Upper lobe of left lung (tissue), 6 donors: ENCODE measurements around the gene CHRNB4. TPM values are rescaled to one million over a fixed set of nuclear protein-coding genes. Genes with fewer than 3 reads are reported as not detected.

Source experiments
- ATAC-seq, 2 donors: fragments of 200-7000 bp; cut with Tn5 transposase; one replicate each; pipeline ENCODE4 v1.9.1; 2022; ENCODE audit warnings: mild to moderate bottlenecking in 2 of 2, moderate library complexity in 2 of 2; ENCODE audit not compliant: low FRiP score in 2 of 2
- DNase-seq, 2 donors: peaks; one replicate each; pipeline ENCODE4 v3.0.0-alpha.2; 2019 to 2020
- H3K27ac ChIP-seq, 4 donors: fragments of 200-600 bp; sonication (generic); one replicate each; pipeline ENCODE4 v1.5.1; 2016 to 2019
- H3K27me3 ChIP-seq, 4 donors: fragments of 200-600 bp; sonication (generic); one replicate each; pipeline ENCODE4 v1.5.1; 2017 to 2019
- H3K36me3 ChIP-seq, 4 donors: fragments of 200-600 bp; sonication (generic); one replicate each; pipeline ENCODE4 v1.5.1; 2016 to 2019
- H3K4me1 ChIP-seq, 4 donors: fragments of 200-600 bp; sonication (generic); one replicate each; pipeline ENCODE4 v1.5.1; 2018 to 2019
- H3K4me3 ChIP-seq, 4 donors: fragments of 200-600 bp; sonication (generic); one replicate each; pipeline ENCODE4 v1.5.1; 2017 to 2019; ENCODE audit warnings: mild to moderate bottlenecking in 2 of 4, moderate library complexity in 1 of 4
- H3K9me3 ChIP-seq, 4 donors: fragments of 200-600 bp; sonication (generic); one replicate each; pipeline ENCODE4 v1.5.1; 2018 to 2019
- EP300 ChIP-seq, 4 donors: sonication (generic); formaldehyde crosslinking; IDR thresholded peaks; one replicate each; pipeline ENCODE4 v1.5.1; 2017; ENCODE audit warnings: antibody characterized with exemption in 4 of 4, control low read depth in 2 of 4
- POLR2A ChIP-seq, 4 donors: fragments of 450-650 bp; IDR thresholded peaks; one replicate each; pipeline ENCODE4 v1.5.1; 2016 to 2017; ENCODE audit warnings: antibody characterized with exemption in 4 of 4, mild to moderate bottlenecking in 2 of 4
- POLR2AphosphoS5 ChIP-seq, 2 donors: sonication (generic); formaldehyde crosslinking; IDR thresholded peaks; one replicate each; pipeline ENCODE4 v1.5.1; 2017; ENCODE audit warnings: antibody characterized with exemption in 2 of 2
- whole genome bisulfite sequencing, 2 donors: methylation state at CpG; one replicate each; pipeline ENCODE4 v1.1.5; 2017 to 2018; 5-methylcytosine and 5-hydroxymethylcytosine counted together
- total RNA-seq, 6 donors: library from RNA; depleted of rRNA in 4 of 6; stranded (reverse); fragments of >200 nt in 4 of 6; gene quantifications; one replicate each; pipeline versions ENCODE4 v1.1.0 to v1.2.1, GENCODE V29; 2016 to 2021
- TF ChIP-seq, protein P1 (sequence below), 6 experiments: fragments of 450-650 bp in 4 of 6; fragments of 200-600 bp in 2 of 6; sonication (generic) in 2 of 6; IDR thresholded peaks; one replicate each; pipeline ENCODE4 v1.5.1; 2016 to 2019; ENCODE audit warnings: antibody characterized with exemption in 6 of 6
- donor health status: DM: no; HTN: no; CAD: no; lungs with moderate emphysema.
- donor health status: DM: no; HTN: yes; CAD: no; lungs with severe emphysema.

CHRNB4 gene
- total RNA-seq, 6 donors from 2014 or later = not detected

- Histone ChIP-seq H3K4me3 (no peak overlapping the region), H3K27me3 (no peaks in the 10 kb centered on the region), H3K36me3 (no peaks in the 10 kb centered on the region), H3K27ac (no peak overlapping the region), H3K9me3 (no peaks in the 10 kb centered on the region), H3K4me1 (no peaks in the 10 kb centered on the region)
- ATAC-seq (no peak), DNase-seq (no peak)
- TF ChIP-seq, protein P1, sequence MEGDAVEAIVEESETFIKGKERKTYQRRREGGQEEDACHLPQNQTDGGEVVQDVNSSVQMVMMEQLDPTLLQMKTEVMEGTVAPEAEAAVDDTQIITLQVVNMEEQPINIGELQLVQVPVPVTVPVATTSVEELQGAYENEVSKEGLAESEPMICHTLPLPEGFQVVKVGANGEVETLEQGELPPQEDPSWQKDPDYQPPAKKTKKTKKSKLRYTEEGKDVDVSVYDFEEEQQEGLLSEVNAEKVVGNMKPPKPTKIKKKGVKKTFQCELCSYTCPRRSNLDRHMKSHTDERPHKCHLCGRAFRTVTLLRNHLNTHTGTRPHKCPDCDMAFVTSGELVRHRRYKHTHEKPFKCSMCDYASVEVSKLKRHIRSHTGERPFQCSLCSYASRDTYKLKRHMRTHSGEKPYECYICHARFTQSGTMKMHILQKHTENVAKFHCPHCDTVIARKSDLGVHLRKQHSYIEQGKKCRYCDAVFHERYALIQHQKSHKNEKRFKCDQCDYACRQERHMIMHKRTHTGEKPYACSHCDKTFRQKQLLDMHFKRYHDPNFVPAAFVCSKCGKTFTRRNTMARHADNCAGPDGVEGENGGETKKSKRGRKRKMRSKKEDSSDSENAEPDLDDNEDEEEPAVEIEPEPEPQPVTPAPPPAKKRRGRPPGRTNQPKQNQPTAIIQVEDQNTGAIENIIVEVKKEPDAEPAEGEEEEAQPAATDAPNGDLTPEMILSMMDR (IDR thresholded peaks at IDR 0.05) = no peak
- TF ChIP-seq POLR2A (IDR thresholded peaks at IDR 0.05) = no peak
- TF ChIP-seq POLR2AphosphoS5 (IDR thresholded peaks at IDR 0.05) = no peak
- TF ChIP-seq EP300 (IDR thresholded peaks at IDR 0.05) = no peak
- 95 to 100% methylated on average over 1 to 4 of the region's 4 CpGs for WGBS, 2 donors
Observed at GRCh38 chr15:78675206-78675605, 34.2 kb upstream of the CHRNB4 start.

GRCh38 chr15:78673917-78674444, 33.0 kb upstream of the CHRNB4 start:
- WGBS, 2 donors = 93 to 100% methylated on average over 2 of the region's 3 CpGs
- no peak for DNase-seq
- no peak for ATAC-seq
- Histone ChIP-seq H3K27me3 (no peaks in the 10 kb centered on the region), H3K9me3 (no peaks in the 10 kb centered on the region), H3K36me3 (no peaks in the 10 kb centered on the region), H3K4me3 (no peak overlapping the region), H3K4me1 (no peaks in the 10 kb centered on the region), H3K27ac (no peak overlapping the region)
- no peak for TF ChIP-seq POLR2A (IDR thresholded peaks at IDR 0.05)
- no peak for TF ChIP-seq EP300 (IDR thresholded peaks at IDR 0.05)
- TF ChIP-seq POLR2AphosphoS5 (IDR thresholded peaks at IDR 0.05) = no peak
- TF ChIP-seq, protein P1 (IDR thresholded peaks at IDR 0.05) = no peak

DNA sequence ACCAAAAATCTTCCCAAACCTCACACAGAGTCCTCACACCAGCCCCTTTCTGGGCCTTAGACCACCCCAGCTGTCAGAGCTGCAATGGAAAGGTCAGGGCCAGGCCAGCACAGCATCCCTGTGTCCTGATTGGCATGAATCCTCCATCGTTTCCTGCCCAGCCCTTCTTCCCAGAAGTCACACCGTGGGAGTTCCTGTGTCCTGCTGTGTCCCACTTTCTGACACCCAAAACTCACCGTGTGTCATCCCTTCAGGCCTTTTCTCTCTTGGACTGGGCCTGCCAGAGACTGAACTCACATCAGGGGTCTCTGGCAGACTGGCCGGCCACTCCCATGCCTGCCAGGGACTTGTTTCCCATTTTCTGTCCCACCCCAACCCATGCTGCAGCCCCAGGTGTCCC, 32.5 kb upstream of the CHRNB4 start:
- no peaks in the 10 kb centered on the region for H3K36me3 ChIP-seq
- no peaks in the 10 kb centered on the region for H3K4me1 ChIP-seq

GRCh38 chr15:78672285-78673014, 31.4 kb upstream of the CHRNB4 start:
- no peak for DNase-seq
- Histone ChIP-seq H3K27ac (no peak overlapping the region), H3K27me3 (no peaks in the 10 kb centered on the region), H3K9me3 (no peaks in the 10 kb centered on the region), H3K4me1 (no peaks in the 10 kb centered on the region), H3K4me3 (no peak overlapping the region), H3K36me3 (no peaks in the 10 kb centered on the region)
- no peak for ATAC-seq
- TF ChIP-seq, protein P1 (IDR thresholded peaks at IDR 0.05) = no peak
- TF ChIP-seq EP300 (IDR thresholded peaks at IDR 0.05) (no peak), POLR2AphosphoS5 (IDR thresholded peaks at IDR 0.05) (no peak), POLR2A (IDR thresholded peaks at IDR 0.05) (no peak)
- WGBS, 2 donors = 88 to 94% methylated on average over 9 of the region's 9 CpGs

More for the DNA sequence above, 32.5 kb upstream of the CHRNB4 start:
- Histone ChIP-seq H3K9me3 (no peaks in the 10 kb centered on the region), H3K27ac (no peak overlapping the region), H3K27me3 (no peaks in the 10 kb centered on the region), H3K4me3 (no peak overlapping the region)
- ATAC-seq (no peak), DNase-seq (no peak)
- no peak for TF ChIP-seq POLR2A (IDR thresholded peaks at IDR 0.05)
- TF ChIP-seq, protein P1 (IDR thresholded peaks at IDR 0.05) = no peak
- WGBS, 2 donors = 55 to 57% methylated on average over 4 of the region's 4 CpGs
